ENCODE data around the gene VPS37D.

- TF ChIP-seq CTCF (IDR thresholded peaks at IDR 0.05) (no peak), ZFX (IDR thresholded peaks at IDR 0.05; ENCODE audit: borderline replicate concordance) (no peak)
These were observed 39.1 kb upstream of the VPS37D start for GRCh38 chr7:73628504-73628903.
